Hepatic stellate cell (primary cell): ENCODE measurements around the gene MARCHF5.
A peak's percentile ranks its signal among the peaks of the same experiment; 100 is the strongest.

Source experiments
- DNase-seq: peaks from one replicate; pipeline ENCODE4 v3.0.0; 2011; ENCODE audit warnings: low spot score

The MARCHF5 gene, protein sequence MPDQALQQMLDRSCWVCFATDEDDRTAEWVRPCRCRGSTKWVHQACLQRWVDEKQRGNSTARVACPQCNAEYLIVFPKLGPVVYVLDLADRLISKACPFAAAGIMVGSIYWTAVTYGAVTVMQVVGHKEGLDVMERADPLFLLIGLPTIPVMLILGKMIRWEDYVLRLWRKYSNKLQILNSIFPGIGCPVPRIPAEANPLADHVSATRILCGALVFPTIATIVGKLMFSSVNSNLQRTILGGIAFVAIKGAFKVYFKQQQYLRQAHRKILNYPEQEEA

DNA sequence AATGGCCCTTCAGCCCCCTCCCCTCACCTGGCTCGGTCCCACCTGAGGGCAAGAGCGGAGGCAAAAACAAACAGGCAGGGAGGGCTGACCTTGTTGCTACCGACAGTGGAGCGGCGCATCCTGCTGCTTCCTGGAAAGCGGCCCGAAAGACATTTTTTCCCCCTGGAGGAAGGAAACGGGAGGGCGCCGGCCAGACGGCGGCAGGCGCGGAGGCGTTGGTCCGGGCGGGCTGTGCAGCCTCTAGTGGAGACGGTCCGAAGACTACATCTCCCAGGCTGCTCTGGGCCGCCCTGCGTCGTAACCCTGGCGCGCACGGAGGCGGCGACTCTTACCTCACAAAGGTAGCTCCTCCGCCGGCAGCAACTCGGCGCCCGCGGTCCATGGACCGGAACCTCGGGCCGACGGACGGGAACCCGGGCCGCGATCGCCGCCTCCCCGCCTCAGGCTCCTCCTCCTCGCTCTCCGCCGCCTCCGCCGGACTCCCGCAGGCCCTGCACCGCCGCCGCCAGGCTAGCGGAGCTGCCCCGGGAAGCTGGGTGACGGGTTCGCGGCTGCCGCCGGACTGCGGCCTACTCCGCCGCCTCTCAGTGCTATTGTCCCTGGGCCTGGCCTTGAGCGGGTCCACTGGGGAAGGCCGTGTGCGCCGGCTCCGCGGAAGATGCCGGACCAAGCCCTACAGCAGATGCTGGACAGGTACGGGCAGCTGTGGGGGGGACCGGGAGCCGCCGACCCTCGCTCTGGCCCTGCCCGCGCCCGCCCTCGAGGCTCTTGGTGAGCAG lies at the start of gene MARCHF5, which contains the start of gene CPEB3:
TSS of gene MARCHF5 (plus strand) at position 331 of the 779 bp plus-strand sequence. CDS start at position 659, 328 bp downstream.
TSS of gene CPEB3 (minus strand) at position 242 of the 779 bp plus-strand sequence. CDS start 50,728 bp downstream, outside the sequence.
- DNase-seq = peak; percentile 91

DNA sequence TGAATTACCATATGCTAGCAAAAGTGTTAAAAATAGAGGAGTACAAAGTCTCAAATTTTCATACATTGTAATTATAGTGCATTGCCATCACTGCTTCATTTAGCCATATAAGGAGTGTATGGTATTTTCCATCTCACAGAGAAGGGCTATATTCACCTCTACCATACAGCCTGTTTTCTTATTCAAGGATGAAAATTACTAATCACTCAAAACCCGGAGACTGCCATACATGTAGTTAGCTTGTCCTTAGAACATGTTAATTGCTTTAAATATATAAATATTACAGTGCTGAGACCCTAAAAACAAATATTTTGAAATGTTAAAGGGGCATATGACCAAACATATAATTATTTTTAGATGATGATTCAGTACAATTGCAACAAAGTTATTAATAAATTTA lies 49.5 kb upstream of the MARCHF5 start:
- DNase-seq = no peak

DNA sequence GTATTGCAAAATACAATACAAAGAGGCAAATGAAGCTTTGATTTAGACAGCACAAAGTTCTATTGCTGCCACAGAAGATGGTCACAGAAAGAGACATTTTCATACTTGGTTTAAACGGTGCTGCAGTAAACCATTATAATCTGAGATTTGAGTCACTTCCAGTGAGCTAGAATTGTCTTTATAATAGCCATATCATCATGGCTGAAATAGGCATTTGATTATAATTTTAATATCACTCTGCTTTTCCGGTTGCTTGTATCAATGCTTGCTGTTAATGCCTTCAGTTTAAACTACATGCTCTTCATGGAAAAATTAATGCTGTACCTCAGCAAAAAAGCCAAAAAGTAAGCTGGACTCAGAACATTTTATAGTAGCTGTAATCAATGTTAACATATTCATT lies 48.6 kb upstream of the MARCHF5 start:
- no peak for DNase-seq

DNA sequence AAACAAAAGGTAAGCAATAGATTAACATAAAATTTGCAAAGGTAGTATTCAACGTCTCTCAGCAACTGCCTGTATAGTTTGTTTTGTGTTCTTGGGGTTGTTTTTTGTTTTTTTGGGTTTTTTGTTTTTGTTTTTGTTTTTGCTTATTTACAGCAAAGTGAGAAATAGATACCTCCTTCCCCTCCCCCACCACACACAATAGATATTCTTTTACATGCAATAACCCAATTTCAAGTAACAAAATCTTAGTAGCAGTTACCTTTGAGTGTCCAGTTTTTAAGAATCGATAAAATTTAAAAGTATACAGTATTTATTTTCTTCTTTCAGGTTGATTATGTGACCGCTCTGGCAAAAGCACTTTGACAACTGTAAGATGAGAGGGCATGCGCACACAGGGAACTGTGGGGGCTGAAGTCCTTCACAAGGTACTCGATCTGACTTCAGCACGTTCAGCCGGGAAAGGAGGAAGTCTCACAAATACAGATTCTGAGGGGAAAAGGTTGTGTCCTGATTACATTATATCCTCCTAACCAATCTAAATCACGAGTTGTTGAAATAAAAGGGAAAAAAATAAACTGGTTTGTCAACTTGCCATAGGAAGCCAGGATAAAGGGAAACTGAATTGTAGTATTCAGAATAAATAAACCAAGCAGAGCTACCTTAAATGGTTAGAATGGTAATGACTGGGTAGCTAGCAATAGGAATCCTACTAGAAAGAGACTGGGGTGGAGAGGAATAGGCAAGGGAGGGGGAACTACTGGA lies 47.9 kb upstream of the MARCHF5 start:
- peak; percentile 61 for DNase-seq

DNA sequence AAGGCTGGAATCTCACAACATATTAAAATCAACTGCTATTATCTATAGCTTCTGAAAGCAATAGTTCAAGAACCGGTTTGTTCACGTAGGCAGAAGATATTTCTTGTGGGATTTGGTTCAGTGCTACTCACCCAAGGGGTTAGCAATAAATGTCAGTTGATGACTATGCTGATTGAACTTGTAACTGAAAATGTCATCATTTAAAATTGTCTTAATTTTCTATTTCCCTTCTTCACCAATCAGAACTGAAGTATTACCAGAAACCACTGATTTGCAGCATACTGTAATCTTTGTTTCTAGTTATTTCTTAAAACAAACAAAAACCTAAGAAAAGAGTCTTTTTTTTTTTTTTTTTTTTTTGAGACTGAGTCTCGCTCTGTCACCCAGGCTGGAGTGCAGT lies 46.2 kb upstream of the MARCHF5 start:
- DNase-seq = no peak

DNA sequence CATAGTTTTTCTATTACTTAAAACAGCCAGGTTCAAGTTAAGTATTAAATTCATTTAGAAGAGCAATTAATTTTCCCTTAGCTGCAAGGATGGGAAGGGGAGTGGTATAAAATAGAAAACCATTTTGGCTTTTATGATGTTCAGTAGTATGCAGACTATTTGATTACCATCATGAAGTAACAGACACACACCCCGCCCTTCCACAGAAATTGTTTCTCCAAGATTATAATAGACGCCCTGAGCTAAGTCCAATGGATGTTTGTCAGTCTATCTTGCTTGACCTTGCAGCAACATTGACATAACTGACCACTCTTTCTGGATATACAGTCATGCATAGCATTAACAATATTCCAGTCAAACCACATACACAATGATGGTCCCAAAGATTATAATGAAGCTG lies 42.4 kb upstream of the MARCHF5 start:
- no peak for DNase-seq

DNA sequence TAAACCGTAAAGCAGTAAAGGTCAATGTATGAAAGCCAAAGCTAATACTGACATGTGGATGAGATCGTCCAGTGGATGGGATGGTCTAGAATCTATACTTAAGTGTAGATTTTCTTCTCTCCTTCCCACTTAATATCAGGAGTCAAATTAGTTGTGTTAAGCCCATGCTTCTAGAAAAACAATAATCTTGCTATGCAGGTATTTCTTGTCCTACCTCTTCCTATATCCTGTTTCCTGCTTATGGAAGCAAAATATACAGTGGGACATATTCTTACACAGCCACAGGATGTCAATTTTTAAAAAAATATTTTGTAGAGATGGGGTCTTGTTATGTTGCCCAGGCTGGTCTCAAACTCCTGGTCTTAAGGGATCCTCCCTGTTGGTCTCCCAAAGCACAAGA lies 27.6 kb upstream of the MARCHF5 start:
- DNase-seq = no peak

DNA sequence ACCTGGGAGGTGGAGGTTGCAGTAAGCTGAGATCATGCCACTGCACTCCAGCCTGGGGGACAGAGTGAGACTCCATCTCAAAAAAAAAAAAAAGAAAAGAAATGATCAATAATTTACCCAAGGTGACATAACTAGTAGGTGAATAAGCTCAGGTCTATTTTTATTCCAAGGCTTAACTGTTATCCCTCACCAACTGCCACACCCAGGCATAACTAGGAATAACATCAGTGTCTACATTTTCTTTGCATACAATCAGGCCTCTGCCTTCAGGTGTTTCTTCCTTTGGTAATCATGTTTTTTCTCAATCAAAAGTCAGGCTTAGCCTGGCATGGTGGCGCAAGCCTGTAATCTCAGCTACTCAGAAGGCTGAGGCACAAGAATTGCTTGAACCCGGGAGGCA lies 26.7 kb upstream of the MARCHF5 start:
- DNase-seq = no peak

DNA sequence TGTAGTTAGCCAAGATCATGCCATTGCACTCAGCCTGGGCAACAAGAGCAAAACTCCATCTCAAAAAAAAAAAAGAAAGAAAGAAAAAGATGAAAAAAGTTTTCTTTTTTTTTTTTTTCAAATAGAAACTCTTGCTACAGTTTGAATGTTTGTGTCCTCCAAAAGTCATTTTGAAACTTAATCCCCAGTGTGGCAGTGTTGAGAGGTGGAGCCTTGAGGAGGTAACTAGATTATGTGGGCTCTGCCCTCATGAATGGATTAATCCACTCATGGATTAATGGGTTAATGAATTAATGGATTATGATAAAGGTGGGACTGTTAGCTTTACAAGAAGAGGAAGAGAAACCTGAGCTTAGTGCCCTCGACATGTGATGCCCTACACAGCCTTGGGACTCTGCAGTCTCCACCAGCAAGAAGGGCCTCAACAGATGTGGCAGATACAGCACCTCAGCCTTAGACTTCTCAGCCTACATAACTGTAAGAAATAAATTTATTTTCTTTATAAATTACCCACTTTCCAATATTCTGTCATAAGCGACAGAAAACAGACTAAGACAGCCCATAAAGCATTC lies 25.2 kb upstream of the MARCHF5 start:
- no peak for DNase-seq

DNA sequence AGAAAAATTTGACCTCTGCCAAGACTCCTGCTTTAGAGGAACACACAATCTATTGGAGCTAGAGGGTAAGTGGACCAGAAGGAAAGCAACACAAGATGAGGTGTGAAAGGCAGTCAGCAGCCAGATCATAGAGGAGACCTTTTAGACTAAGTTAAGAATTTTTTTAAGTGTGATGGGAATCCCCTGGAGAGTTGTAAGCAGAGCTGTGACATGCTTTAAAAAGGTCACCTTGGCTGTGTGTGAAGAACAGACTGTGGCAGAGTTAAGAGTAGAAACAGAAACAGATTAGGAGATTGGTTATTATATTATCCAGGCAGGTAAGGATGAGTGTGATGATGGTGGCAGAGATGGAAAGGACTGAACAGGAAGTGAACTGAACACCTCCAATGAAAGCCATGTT lies 23.6 kb upstream of the MARCHF5 start:
- no peak for DNase-seq

DNA sequence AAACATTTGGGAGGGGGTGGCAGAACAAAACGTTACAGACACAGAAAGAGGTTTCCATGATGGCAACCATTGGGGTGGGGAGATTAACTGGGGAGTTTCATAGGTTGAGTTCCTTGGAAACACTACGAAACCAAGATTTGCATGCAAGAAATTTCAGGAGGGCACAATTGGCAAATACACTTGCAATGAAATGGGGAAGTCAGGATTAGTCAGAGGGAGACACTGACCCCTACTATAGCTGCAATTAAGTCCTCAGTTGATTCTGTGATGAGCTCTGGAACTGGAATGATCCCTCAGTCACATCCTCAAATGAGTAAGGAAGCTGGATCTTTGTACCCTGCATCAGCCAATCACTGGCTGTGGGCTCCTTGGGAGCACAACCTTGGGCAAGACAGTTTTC lies 22.2 kb upstream of the MARCHF5 start:
- DNase-seq = no peak

DNA sequence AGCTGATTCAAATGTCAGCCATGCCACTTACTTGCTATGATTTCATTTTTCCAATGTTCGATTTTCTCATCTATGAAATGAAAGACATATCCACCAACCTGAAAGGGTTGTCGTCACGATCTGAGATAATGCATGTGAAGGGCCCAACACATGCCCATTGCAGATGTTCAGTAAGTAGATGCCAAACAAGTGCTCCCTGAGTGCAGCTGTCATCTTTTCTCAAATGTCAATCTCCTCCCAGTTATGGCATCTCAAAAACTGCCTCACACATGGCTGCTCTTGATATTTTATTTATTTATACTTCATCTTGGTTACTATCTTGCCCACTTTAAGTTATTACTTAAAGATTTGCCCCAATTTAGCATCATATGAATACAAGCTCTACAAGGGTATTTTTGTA lies 16.9 kb upstream of the MARCHF5 start:
- no peak for DNase-seq

DNA sequence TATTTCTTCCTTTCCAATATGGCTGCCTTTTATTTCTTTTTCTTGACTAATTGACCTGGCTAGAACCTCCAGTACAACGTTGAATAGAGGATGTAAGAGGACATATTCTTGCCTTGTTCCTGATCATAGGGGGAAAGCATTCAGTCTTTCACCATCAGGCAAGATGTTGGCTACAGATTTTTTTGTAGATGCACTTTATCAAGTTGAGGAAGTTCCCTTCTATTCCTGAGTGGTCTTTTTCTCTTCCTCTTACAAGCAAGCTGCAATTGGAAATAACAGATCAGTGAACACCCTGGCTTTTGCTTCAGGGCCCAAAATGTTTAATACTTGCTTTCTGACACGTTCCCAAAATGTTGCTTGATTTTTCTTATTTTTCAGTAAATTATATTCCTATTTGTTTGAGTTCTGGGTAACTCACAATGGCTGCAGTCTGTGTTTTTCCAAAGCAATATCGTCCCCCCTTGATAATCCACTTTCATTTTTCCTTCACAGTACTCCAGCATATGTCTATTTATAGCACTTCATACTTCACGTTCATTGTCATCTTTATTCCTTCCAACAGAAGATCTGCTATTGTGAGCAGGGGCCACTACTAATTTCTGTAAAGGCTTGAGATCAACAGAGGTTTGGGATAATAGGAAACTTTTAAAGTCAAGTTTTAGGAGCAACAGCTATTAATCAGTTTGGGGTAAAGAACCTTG lies 11.8 kb upstream of the MARCHF5 start:
- peak; percentile 52 for DNase-seq

DNA sequence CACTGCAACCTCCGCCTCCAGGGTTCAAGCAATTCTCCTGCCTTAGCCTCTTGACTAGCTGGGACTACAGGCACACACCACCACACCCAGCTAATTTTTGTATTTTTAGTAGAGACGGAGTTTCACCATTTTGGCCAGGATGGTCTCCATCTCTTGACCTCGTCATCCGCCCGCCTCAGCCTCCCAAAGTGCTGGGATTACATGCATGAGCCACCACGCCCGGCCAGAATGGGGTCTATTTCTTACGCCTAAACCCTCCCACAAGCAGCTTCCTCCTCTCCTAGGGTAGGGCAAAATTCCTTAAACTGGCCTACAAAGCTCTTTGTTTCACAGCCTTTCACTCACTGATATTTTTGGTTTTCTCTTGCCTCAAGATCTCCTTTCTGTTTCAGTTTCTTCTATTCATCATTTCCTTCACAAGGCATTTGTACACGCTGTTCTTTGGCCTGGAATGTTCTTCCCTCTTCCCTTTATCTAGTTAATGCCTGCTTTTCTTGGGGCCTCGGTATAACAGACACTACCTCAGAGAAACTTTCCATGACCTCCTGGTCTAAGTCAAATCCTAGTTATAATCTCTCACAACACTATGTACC lies 6.8 kb upstream of the MARCHF5 start:
- DNase-seq = no peak

DNA sequence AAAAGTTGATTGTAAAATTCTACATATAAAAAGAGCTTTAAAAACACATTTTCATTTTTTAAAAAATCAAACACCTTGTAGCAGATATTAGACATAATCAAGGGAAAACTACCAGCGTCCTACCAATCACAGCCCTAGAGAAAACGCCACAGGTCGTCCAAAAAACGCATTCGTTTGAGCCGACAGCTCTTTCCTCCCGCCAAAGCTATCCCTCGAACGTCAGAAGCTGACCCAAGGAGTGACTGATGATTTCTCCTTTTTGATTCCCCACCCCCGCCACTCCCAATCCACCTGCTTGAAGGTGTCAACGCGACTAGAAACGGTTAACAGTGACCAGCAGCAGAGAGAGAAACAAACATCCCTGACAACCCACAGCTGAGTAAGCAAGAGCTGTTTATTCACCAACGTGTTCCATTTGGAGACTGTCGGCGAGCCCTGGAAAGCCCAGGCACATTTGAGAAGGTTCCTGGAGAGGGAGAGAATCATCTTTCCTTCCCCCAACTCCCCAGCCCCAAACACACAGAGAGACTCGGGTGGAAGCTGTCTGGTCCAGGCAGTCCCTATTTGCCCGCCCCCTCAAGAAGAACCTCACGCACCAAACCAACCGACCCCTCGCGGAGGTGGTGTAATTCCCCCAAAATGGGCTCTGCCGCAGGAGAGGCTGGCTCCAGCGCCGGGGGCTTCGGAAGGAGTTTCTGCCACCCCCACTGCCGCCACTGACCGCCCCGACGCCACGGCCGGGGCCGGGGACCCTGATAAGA lies 711 bp upstream of the MARCHF5 start:
- peak; percentile 32 for DNase-seq

DNA sequence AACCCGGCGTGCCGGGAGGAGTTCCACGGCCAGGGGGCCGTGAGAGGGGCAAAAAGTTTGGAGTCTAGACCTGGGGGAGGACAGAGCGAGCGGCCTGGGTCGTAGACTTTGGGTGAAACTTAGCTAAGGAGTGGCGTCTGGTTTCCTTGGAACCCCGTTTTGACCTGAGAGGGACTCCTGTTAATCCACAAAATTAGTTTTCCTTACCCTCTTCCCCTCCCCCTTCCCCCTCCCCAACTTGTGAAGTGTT lies 574 bp downstream of the MARCHF5 start:
- DNase-seq = no peak

DNA sequence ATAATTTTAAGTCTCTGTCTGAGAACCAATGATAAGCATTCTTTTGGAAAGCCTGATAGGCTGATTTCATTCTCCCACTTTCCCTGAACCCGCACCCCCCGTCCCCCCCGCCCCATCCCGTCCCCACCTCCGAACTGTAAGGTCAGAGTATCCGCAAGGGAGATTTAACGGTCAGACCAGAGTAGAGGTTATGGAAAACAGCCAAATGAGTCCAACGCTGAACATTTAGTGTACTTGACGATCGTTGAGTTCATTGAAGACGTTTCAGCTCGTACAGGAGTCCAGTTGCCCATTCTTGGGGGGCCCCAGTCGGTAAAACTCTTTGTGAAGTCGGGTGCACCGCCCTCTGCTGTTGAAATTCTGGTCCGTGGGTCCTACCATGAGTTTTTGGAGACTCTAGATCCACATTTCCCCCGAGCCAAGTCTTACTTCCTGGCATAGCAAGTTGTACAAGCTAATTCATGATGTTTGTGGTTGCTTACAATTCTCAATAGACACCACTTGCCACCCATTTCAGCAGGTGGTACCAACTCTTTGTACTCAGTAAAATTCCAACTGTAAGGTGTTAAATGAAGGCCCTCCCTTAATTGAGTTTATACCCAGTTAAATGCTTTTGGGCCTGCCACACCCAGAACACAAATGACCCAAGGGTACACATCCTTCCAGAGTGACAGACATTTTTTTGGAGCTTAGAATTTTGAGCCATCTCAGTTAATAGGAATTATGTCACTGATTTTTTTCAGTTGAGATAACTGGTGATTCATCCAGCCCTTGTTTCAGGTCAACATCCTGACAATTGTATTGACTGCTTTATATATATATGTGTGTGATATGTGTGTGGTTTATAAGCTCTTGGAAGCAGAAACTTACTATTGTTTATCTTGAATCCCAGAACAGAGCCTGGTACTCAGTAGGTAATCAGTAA lies 1.2 kb downstream of the MARCHF5 start:
- peak; percentile 46 for DNase-seq

DNA sequence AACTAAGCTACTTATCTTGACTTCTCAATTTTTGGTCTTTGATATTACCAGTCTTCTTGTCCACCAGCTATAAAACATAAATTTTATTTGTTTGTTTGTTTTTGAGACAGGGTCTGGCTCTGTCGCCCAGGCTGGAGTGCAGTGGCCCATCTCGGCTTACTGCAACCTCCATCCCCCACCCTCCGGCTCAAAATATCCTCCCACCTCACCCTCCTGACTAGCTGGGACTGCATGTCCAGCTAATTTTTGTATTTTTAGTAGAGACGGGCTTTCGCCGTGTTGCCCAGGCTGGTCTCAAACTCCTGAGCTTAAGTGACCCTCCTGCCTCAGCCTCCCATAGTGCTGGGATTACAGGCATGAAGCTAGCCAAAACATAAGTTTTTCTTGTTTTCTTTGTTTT lies 7.5 kb downstream of the MARCHF5 start:
- DNase-seq = no peak

DNA sequence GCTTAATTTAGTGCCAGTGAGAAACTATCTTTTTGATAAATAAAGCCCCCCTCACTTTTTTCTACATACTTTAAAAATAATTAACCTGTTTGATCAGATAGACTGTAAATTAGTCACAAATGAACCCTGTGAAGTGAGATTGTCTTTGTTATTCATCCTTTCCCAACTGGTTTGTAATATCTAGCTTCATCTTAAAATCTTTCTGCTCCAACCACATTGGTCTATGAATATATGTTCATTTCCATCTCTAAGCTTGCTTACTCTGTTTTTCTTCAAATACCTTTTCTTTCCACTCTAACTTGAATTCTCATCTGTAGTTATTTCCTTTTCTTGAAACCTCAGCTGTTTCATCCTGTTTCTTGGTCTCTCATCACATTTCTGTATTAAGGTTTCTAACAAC lies 12.1 kb downstream of the MARCHF5 start:
- no peak for DNase-seq

DNA sequence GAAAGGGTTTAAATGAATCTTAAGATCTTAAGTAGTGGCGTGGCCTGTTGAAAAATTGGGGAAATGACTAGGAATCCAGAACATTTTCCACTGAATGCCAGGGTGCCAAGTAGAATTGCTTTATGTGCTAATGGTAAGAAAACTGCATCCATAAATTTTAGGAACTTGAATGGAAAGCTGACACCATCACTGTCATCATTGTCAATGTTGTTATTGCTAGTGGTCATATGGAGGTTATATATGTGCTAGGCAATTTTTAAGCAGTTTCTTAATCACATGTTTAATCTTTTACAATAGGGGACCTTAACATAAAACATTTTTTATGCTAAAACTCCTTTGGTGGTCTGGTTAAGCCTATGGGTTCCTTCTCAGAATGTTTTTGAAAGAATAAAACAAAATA lies 13.1 kb downstream of the MARCHF5 start:
- no peak for DNase-seq
